Ovary (tissue), 9 donors: Measurements from ENCODE around the gene THSD4. TPM values are rescaled to one million over a fixed set of nuclear protein-coding genes. Genes with fewer than 3 reads are reported as not detected.
A peak's percentile ranks its signal among the peaks of the same experiment; 100 is the strongest.

ENCODE experiments used
- DNase-seq, 5 donors: peaks; one replicate each; pipeline ENCODE4 v3.0.0-alpha.2; 2019 to 2020
- H3K27ac ChIP-seq, 2 donors: fragments of 200-600 bp; one replicate each; pipeline versions ENCODE4 v1.5.1 to v1.8.0; 2019 to 2022
- H3K27me3 ChIP-seq: fragments of 200-600 bp; one replicate; pipeline ENCODE4 v1.8.0; 2022
- H3K36me3 ChIP-seq: fragments of 200-600 bp; sonication (generic); one replicate; pipeline ENCODE4 v1.5.1; 2019
- H3K4me1 ChIP-seq: one replicate; pipeline ENCODE4 v1.8.1; 2013; ENCODE audit warnings: mild to moderate bottlenecking, moderate library complexity; ENCODE audit not compliant: insufficient read depth
- H3K4me3 ChIP-seq: fragments of 200-600 bp; sonication (generic); one replicate; pipeline ENCODE4 v1.5.1; 2017
- H3K9me3 ChIP-seq, 2 donors: fragments of 200-600 bp in 1 of 2; sonication (generic) in 1 of 2; one replicate each; pipeline versions ENCODE4 v1.5.1 to v1.8.1; 2013 to 2019; ENCODE audit warnings: mild to moderate bottlenecking in 1 of 2, moderate library complexity in 1 of 2
- EP300 ChIP-seq: sonication (generic); formaldehyde crosslinking; IDR thresholded peaks from one replicate; pipeline ENCODE4 v1.6.1; 2017; ENCODE audit warnings: antibody characterized with exemption
- POLR2A ChIP-seq: fragments of 450-650 bp; IDR thresholded peaks from one replicate; pipeline ENCODE4 v1.6.1; 2017; ENCODE audit warnings: antibody characterized with exemption, mild to moderate bottlenecking, moderate library complexity
- WGBS, 3 donors: extraction: QIAGEN DNeasy Blood & Tissue Kit in 1 of 3; methylation state at CpG; one replicate each; pipeline versions ENCODE4 v1.1.5 to v1.1.7; 2013 to 2017; 5-methylcytosine and 5-hydroxymethylcytosine counted together
- intact Hi-C, 4 donors: fragments of 100-400 bp; cut with DNase I; formaldehyde crosslinking; loops; one replicate each; pipeline versions ENCODE4 v1.11.0 to v1.15.1; 2022 to 2023
- polyA plus RNA-seq, 2 donors: library from polyadenylated mRNA; stranded (reverse); fragments of 200-250 nt in 1 of 2; fragments of 350-450 nt in 1 of 2; fragmentation: Illumina TruSeq in 1 of 2; extraction: RNeasy Lipid Tissue Mini Kit (QIAGEN cat#74804) in 1 of 2; gene quantifications; one replicate each; pipeline ENCODE4 v1.2.3, GENCODE V29; 2013 to 2014
- total RNA-seq, 7 donors: library from RNA; depleted of rRNA in 2 of 7; stranded (reverse); fragments of >200 nt in 2 of 7; fragmentation: NEBNext Ultra II Directional in 3 of 7; extraction: Animal tissue kit (Norgen Biotek cat#: 25700) in 3 of 7; gene quantifications; one replicate each; pipeline versions ENCODE4 v1.1.0 to v1.2.4, GENCODE V29; 2016 to 2023
- TF ChIP-seq, protein P1 (sequence below), 3 donors: fragments of 450-650 bp in 2 of 3; fragments of 200-600 bp in 1 of 3; IDR thresholded peaks; one replicate each; pipeline versions ENCODE4 v1.5.1 to v1.8.0; 2016 to 2022; ENCODE audit warnings: antibody characterized with exemption in 3 of 3, mild to moderate bottlenecking in 1 of 3
- donor health status: DM: no; HTN: no; CAD: no; lungs with moderate emphysema.
- donor health status: DM: no; HTN: no; CAD: no.
- donor health status: Bipolar disorder and iron deficiency.
- donor health status: DM: yes; HTN: yes; CAD: no.
- donor health status: DM: no; HTN: no; CAD: no.
- donor health status: DM: yes; HTN: yes; CAD: no.

The THSD4 gene
- total and polyA plus RNA-seq, 9 donors = 3.2 to 53.4 (median 13.5) TPM

DNA sequence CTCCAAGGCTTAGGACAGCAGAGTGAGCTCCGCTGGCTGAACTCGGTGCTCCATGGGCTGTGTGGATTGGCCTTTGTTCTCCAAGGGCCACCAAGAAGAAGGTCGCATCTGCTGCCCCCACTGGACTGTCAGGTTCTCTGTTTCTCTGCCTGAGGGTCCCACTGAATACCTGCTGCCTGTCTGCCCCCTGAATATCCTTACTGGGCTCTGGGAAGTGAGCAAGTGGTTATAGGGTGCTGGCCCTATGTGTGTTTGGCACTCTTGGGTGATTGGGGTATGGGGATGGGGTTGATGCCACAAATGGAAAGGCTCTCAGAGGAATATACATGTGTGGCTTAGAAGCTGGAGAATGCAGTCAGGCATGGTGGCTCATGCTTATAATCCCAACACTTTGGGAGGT is 82.3 kb downstream of the THSD4 start:
- Histone ChIP-seq H3K36me3 (no peaks in the 10 kb centered on the region), H3K9me3 (no peaks in the 10 kb centered on the region), H3K27me3 (no peaks in the 10 kb centered on the region), H3K4me1 (peaks cover 2% of the 10 kb centered on the region), H3K4me3 (no peak overlapping the region), H3K27ac (no peak overlapping the region)
- no peak for DNase-seq
- TF ChIP-seq EP300 (no peak), POLR2A (no peak)
- TF ChIP-seq, protein P1, sequence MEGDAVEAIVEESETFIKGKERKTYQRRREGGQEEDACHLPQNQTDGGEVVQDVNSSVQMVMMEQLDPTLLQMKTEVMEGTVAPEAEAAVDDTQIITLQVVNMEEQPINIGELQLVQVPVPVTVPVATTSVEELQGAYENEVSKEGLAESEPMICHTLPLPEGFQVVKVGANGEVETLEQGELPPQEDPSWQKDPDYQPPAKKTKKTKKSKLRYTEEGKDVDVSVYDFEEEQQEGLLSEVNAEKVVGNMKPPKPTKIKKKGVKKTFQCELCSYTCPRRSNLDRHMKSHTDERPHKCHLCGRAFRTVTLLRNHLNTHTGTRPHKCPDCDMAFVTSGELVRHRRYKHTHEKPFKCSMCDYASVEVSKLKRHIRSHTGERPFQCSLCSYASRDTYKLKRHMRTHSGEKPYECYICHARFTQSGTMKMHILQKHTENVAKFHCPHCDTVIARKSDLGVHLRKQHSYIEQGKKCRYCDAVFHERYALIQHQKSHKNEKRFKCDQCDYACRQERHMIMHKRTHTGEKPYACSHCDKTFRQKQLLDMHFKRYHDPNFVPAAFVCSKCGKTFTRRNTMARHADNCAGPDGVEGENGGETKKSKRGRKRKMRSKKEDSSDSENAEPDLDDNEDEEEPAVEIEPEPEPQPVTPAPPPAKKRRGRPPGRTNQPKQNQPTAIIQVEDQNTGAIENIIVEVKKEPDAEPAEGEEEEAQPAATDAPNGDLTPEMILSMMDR (IDR thresholded peaks at IDR 0.05) = no peak
- 92 to 94% (median 93%) methylated on average over 3 of the region's 3 CpGs for WGBS, 3 donors
- intact Hi-C loops = no loop called here

DNA sequence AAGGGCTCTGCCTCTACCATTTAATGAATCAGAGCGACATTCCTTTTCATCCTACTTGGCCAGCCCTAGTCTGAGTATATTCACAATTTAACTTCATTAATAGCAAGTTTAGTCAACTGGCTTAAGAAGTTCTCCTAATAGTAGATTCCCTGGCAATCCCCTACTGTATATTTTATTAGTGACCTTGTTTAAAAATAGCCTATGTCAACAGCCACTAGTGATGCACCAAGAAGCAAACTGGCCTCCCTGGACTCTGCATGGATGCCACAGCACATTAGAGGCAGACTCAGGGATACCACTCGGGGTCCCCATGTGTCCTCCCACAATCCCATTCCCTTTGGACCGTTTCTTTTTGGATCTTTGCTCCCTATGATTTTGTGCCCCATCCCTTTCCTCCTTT is 83.6 kb downstream of the THSD4 start:
- DNase-seq = no peak
- Histone ChIP-seq H3K4me1 (peaks cover 2% of the 10 kb centered on the region), H3K4me3 (no peak overlapping the region), H3K9me3 (no peaks in the 10 kb centered on the region), H3K27ac (no peak overlapping the region), H3K27me3 (no peaks in the 10 kb centered on the region), H3K36me3 (no peaks in the 10 kb centered on the region)
- WGBS, 3 donors = 37 to 65% (median 40%) methylated on average over 3 of the region's 3 CpGs
- TF ChIP-seq EP300 (no peak), POLR2A (no peak)
- TF ChIP-seq, protein P1 (IDR thresholded peaks at IDR 0.05) = no peak
- intact Hi-C loops = no loop called here

DNA sequence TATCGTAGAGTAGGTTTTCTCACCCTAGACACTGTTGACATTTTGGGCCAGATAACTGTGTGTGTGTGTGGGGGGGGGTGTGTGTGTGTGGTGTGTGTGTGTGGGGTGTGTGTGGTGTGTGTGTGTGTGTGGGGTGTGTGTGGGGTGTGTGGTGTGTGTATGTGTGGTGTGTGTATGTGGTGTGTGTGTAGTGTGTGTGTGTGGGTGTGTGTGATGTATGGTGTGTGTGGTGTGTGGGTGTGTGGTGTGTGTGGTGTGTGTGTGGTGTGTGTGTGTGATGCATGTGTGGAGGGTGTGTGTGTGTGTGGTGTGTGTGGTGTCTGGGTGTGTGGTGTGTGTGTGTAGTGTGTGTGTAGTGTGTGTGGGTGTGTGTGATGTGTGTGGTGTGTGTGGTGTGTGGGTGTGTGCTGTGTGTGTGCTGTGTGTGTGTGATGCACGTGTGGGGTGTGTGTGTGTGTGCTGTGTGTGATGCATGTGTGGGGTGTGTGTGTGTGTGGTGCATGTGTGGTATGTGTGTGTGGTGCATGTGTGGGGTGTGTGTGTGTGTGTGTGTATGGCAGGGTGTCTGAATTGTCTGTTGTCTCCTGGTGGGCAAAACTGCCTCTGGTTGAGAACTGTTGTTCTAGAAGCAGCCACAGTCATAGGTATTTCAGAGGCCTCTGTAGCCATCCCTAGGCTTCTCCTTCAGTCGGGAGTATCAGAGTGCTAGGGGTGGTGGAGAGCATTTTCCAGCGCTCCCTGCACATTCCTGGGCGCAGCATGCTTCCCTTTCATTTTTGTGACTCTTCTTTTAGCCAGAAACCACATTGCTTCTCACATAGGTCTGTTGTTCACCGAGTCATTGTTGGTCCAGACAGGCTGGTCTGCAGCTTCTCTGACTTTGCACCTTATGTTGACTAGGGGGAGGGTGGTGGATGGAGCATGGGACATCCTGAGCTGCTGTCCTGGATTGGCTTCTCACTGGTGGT is 84.4 kb downstream of the THSD4 start:
- 59 to 86% (median 66%) methylated on average over 6 of the region's 6 CpGs for WGBS, 3 donors
- Histone ChIP-seq H3K4me1 (peaks cover 2% of the 10 kb centered on the region), H3K9me3 (no peaks in the 10 kb centered on the region), H3K4me3 (no peak overlapping the region), H3K27ac (no peak overlapping the region), H3K36me3 (no peaks in the 10 kb centered on the region), H3K27me3 (no peaks in the 10 kb centered on the region)
- intact Hi-C loops = no loop called here
- no peak for DNase-seq
- TF ChIP-seq, protein P1 (IDR thresholded peaks at IDR 0.05) = no peak
- TF ChIP-seq POLR2A = no peak
- TF ChIP-seq EP300 = no peak

DNA sequence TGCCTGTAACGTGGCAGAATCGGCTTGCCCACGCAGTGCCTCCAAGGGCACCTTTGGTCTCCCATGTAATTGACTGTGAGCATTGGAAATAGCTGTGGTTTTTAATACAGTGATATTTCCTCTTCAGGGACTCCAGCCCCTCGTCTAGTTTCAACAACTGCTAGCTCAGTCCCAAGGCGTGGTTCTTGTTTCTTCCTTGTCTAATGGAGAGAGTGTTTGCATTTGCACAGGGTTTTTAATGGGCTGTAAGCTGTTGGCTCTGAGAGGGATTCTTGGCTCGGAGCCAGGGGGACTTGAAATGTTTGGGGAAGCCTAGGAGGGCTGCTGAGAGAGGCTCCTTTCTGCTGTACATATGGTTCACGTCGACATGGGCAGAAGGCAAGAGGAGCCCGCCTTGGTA is 86.2 kb downstream of the THSD4 start:
- H3K4me1 ChIP-seq = peaks cover 2% of the 10 kb centered on the region
- no peaks in the 10 kb centered on the region for H3K9me3 ChIP-seq
- no peak overlapping the region for H3K27ac ChIP-seq
- TF ChIP-seq, protein P1 (IDR thresholded peaks at IDR 0.05) = no peak
- no peak for TF ChIP-seq EP300
- no peak for TF ChIP-seq POLR2A
- no peaks in the 10 kb centered on the region for H3K27me3 ChIP-seq
- 60 to 72% (median 65%) methylated on average over 9 of the region's 9 CpGs for WGBS, 3 donors
- intact Hi-C loops = no loop called here
- no peak overlapping the region for H3K4me3 ChIP-seq
- DNase-seq = peak in 4 of 5 donors; percentile 20 to 27 (median 20)
- no peaks in the 10 kb centered on the region for H3K36me3 ChIP-seq
